Measurements from ENCODE around the gene HOXA7. TPM values are rescaled to one million over a fixed set of nuclear protein-coding genes. Genes with fewer than 3 reads are reported as not detected.

Gene HOXA7
- total RNA-seq, 4 donors from 2014 or later = 3.3 to 11.8 (median 5.7) TPM

DNA sequence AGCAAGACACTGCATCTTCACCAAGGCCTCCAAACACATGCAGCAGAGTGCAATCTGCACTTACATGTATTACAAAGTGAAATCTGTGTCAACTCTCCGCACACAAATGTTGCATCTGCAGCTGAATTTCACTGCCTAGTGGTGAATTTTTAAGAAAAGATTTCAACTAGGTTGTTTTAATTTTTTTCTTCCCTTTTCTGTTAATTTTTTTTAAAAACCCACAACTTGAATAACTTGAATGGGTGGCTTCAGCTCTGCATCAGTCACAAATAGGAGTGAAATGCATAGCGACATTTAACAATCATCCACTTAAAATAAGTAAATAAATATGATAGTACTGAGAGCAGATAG lies 37.5 kb upstream of the HOXA7 start:
- Histone ChIP-seq H3K4me3 (no peak overlapping the region), H3K9me3 (peaks cover 0 to 1% (median 0%) of the 10 kb centered on the region in 4 donors), H3K36me3 (no peaks in the 10 kb centered on the region), H3K27ac (no peak overlapping the region), H3K27me3 (peaks cover 3 to 90% of the 10 kb centered on the region in 2 donors), H3K4me1 (peaks cover 6 to 28% (median 14%) of the 10 kb centered on the region in 4 donors)
- no peak for DNase-seq
- TF ChIP-seq POLR2A (IDR thresholded peaks at IDR 0.05) = no peak
- TF ChIP-seq, protein P1, sequence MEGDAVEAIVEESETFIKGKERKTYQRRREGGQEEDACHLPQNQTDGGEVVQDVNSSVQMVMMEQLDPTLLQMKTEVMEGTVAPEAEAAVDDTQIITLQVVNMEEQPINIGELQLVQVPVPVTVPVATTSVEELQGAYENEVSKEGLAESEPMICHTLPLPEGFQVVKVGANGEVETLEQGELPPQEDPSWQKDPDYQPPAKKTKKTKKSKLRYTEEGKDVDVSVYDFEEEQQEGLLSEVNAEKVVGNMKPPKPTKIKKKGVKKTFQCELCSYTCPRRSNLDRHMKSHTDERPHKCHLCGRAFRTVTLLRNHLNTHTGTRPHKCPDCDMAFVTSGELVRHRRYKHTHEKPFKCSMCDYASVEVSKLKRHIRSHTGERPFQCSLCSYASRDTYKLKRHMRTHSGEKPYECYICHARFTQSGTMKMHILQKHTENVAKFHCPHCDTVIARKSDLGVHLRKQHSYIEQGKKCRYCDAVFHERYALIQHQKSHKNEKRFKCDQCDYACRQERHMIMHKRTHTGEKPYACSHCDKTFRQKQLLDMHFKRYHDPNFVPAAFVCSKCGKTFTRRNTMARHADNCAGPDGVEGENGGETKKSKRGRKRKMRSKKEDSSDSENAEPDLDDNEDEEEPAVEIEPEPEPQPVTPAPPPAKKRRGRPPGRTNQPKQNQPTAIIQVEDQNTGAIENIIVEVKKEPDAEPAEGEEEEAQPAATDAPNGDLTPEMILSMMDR (IDR thresholded peaks at IDR 0.05) = no peak

DNA sequence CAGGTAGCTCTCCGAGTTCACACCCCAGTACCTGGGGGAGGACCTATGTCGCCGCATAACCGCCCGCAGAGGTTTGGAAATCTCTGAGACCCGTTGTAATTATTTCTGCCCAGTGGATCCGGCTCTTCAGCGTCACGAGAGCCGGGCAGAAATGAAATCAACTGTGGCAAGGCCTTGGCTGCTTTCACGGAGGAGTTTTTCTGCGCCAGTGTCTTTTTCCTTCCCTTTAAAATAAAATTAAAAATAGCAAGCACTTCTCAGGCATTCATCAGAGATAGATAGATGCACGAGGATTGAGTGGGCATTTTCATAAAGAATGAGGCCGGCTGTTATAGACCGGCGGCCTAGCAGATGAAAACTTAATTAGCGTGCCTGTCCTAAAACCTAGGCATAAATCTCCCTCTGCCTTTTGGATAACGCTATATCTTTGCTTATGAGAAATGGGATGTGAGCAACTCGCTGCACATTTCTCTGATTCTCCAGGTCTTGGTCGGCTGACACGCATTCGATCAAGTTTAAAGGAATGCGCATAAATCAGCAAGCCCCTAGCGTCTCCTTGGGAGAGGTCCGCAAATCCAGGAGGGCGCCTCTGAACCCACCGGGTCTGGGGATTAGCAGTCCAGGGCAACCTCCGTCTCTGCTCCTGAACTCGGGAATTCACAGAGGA lies 37.0 kb upstream of the HOXA7 start:
- TF ChIP-seq POLR2A (IDR thresholded peaks at IDR 0.05) = no peak
- TF ChIP-seq, protein P1 (IDR thresholded peaks at IDR 0.05) = no peak
- Histone ChIP-seq H3K4me3 (peak overlapping the region in 2 of 4 donors; percentile 40 to 44), H3K36me3 (no peaks in the 10 kb centered on the region), H3K4me1 (peaks cover 4 to 28% (median 17%) of the 10 kb centered on the region in 4 donors), H3K9me3 (no peaks in the 10 kb centered on the region), H3K27me3 (peaks cover 4 to 89% of the 10 kb centered on the region in 2 donors), H3K27ac (no peak overlapping the region)
- peak in 2 of 3 donors; percentile 5 to 37 for DNase-seq

DNA sequence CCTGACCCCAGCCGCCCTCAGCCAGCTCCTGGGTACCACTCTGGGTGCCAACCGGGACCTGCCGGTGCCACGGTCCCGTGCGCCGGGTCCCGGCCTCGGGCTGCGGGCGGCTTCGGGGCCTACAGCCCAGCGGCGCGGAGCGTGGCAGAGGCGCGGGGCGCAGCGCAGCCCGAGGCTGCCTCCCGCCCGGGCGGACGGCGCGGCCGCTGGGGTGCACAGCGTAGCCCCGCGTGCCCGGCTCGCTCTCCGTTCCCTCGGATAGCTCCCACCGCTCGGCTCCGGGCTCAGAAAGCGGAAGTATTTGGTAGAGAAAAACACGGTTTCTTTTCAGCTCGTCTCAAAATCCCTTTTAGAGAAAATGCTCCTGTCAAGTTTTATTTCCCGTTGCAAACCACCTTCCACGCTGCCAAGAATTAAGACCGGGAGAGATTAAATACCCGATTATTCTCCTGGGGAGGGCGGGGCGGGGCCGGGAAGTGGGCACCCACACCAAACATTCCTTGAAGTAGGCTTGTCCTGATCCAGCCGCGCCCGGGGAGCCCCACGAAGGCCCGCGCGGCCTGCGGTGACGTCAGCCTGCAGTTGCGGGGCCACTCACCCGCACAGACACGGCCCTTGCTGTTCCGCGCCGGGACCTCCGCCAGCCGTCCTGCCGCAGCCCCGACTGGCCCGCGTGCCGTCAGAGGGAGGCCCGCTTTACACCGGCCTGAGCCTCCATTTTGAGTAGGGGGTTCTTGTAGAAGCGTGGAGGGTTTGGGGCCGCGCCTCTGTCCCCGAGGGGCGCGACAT lies 36.3 kb upstream of the HOXA7 start:
- no peak overlapping the region for H3K27ac ChIP-seq
- DNase-seq = peak in 1 of 3 donors; percentile 56
- H3K9me3 ChIP-seq = no peaks in the 10 kb centered on the region
- H3K36me3 ChIP-seq = no peaks in the 10 kb centered on the region
- no peak for TF ChIP-seq POLR2A (IDR thresholded peaks at IDR 0.05)
- TF ChIP-seq, protein P1 (IDR thresholded peaks at IDR 0.05) = no peak
- peaks cover 4 to 34% (median 24%) of the 10 kb centered on the region in 4 donors for H3K4me1 ChIP-seq
- H3K4me3 ChIP-seq = peak overlapping the region; percentile 3 to 44 (median 33)
- peaks cover 4 to 89% of the 10 kb centered on the region in 2 donors for H3K27me3 ChIP-seq

DNA sequence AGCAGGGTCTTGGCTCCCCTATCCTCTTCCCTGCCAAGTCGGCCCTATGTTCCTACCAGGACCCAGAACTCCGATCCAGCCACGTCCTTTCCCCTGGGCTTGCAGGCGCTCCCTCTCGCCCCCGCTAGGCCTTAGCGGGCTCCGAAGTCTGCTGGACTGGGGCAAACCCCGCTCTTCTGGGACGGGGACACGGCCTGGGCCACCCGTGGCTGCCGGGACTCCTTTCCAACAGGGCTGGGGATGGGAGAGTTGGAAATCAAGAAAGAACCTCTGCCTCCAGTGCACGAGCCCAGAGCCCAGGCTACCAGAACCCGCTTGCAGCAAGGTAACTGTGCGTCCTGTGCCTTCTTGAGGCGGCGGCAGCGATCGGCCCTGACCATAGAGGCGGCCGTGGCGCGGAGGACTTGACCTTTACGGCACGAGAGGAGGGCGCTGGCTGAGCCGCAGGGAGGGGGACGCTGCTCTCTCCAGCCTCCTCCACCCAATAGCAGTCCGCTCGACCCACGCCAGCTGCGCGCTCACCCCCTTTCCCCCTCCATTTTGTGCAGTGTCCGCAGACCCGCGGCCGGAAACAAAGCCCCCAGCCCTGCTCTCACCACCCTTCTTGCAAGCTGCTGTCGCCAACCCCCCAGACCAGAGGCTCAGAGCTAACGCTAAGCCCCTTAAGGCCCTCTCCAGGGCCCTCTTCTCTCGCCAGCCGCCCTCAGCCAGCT lies 35.5 kb upstream of the HOXA7 start:
- Histone ChIP-seq H3K4me3 (peak overlapping the region in 3 of 4 donors; percentile 26 to 44 (median 40)), H3K27me3 (peaks cover 4 to 87% of the 10 kb centered on the region in 2 donors), H3K27ac (no peak overlapping the region), H3K36me3 (no peaks in the 10 kb centered on the region), H3K4me1 (peaks cover 4 to 34% (median 25%) of the 10 kb centered on the region in 4 donors), H3K9me3 (no peaks in the 10 kb centered on the region)
- peak in 1 of 3 donors; percentile 53 for DNase-seq
- TF ChIP-seq POLR2A (IDR thresholded peaks at IDR 0.05) = no peak
- TF ChIP-seq, protein P1 (IDR thresholded peaks at IDR 0.05) = no peak

DNA sequence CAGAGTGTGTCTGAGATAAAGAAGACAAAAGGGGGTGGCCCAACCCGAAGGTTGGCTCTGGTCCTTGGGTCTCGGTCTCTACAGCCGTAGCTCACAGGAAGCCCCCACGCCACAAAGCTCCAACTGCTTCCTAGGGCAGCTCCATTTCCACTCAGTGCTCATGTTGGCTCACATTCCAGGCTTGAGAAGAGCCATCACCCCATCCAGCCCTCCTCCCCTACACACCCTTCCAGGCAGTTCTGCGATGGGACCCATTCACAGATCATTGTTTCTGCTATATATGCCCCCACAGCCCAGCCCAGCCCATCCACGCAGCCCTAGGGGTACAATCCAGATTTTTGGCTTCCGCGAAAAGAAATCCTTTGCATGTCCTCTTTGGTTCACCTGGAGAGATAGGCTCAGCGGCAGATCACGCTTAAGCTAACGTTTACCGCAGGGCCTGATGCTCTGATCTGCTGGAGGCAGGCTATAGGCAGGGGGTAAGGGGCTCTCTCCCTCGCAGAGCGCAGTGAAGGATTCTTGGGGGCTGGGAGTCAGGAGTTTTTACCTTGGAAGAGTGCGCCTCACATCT lies 34.8 kb upstream of the HOXA7 start:
- H3K4me1 ChIP-seq = peaks cover 4 to 34% (median 25%) of the 10 kb centered on the region in 4 donors
- H3K27me3 ChIP-seq = peaks cover 4 to 85% of the 10 kb centered on the region in 2 donors
- no peak overlapping the region for H3K4me3 ChIP-seq
- H3K36me3 ChIP-seq = no peaks in the 10 kb centered on the region
- no peaks in the 10 kb centered on the region for H3K9me3 ChIP-seq
- peak in 1 of 3 donors; percentile 33 for DNase-seq
- H3K27ac ChIP-seq = no peak overlapping the region
- TF ChIP-seq, protein P1 (IDR thresholded peaks at IDR 0.05) = no peak
- no peak for TF ChIP-seq POLR2A (IDR thresholded peaks at IDR 0.05)

Measured in Peyer's patch (tissue), 4 donors.